HUES6 (cell line): Measurements from ENCODE around the gene KDM6B.

Source experiments
- H3K27ac ChIP-seq: 2 replicates; pipeline ENCODE4 v1.7.0; 2013; ENCODE audit warnings: low read depth, mild to moderate bottlenecking, low read length, inconsistent platforms
- H3K27me3 ChIP-seq: 2 replicates; pipeline ENCODE4 v1.6.1; 2013; ENCODE audit warnings: low read length; ENCODE audit not compliant: control insufficient read depth, insufficient read depth
- H3K36me3 ChIP-seq: 2 replicates; pipeline ENCODE4 v1.6.1; 2013; ENCODE audit warnings: low read length; ENCODE audit not compliant: control insufficient read depth, insufficient read depth
- H3K4me1 ChIP-seq: 2 replicates; pipeline ENCODE4 v1.6.1; 2013; ENCODE audit warnings: low read length; ENCODE audit not compliant: control insufficient read depth, insufficient read depth
- H3K4me3 ChIP-seq: 2 replicates; pipeline ENCODE4 v1.5.1; 2013; ENCODE audit warnings: low read depth, low read length
- H3K9ac ChIP-seq: one replicate; pipeline ENCODE4 v1.6.1; 2013; ENCODE audit warnings: mild to moderate bottlenecking, low read length
- H3K9me3 ChIP-seq: 2 replicates; pipeline ENCODE4 v1.6.1; 2013; ENCODE audit warnings: low read depth, low read length; ENCODE audit not compliant: control insufficient read depth, insufficient read depth

The KDM6B gene

DNA sequence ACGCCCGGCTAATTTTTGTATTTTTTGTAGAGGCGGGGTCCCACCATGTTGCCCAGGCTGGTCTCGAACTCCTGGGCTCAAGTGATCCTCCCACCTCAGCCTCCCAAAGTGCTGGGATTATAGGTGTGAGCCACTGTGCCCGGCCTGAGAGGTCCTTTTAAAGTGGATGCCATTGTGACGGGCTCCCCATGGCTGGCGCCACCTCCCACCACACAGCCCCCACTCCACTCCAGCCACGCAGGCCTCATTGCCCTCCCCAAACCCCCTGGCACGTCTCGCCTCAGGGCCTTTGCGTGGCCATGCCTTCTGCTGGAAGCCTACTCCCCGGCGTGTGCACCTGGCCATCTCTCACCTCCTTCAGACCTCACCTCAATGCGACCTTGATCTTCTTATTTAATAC, 11.9 kb upstream of the KDM6B start:
- Histone ChIP-seq H3K4me3 (no peak overlapping the region), H3K9ac (no peak overlapping the region), H3K27me3 (peaks cover 39% of the 10 kb centered on the region), H3K9me3 (no peaks in the 10 kb centered on the region), H3K4me1 (peaks cover 8% of the 10 kb centered on the region; the same call in 1 of the 2 replicates), H3K27ac (no peak overlapping the region), H3K36me3 (no peaks in the 10 kb centered on the region)

DNA sequence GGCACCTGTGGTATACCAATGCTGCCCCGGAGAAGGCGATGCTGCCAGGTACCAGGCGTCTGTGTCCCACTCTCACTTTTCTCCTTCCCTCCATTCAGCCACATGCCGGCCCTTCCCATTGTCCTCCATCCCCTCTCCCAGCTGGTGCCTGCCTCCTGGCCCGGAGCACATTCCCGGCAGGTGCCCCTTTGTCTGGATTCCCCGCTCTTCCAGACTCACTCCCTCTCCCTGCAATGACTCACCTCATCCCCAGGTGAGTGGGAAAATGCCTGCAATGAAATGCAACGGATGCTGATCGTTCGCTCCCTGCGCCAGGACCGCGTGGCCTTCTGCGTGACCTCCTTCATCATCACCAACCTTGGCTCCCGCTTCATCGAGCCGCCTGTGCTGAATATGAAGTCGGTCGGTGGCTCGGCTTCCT, 10.4 kb upstream of the KDM6B start:
- Histone ChIP-seq H3K4me1 (peaks cover 8% of the 10 kb centered on the region; the same call in 1 of the 2 replicates), H3K27ac (no peak overlapping the region), H3K36me3 (no peaks in the 10 kb centered on the region), H3K9me3 (no peaks in the 10 kb centered on the region), H3K27me3 (peaks cover 41% of the 10 kb centered on the region), H3K4me3 (peak overlapping the region; percentile 5; the same call in 1 of the 2 replicates), H3K9ac (peak overlapping the region; percentile 27)

DNA sequence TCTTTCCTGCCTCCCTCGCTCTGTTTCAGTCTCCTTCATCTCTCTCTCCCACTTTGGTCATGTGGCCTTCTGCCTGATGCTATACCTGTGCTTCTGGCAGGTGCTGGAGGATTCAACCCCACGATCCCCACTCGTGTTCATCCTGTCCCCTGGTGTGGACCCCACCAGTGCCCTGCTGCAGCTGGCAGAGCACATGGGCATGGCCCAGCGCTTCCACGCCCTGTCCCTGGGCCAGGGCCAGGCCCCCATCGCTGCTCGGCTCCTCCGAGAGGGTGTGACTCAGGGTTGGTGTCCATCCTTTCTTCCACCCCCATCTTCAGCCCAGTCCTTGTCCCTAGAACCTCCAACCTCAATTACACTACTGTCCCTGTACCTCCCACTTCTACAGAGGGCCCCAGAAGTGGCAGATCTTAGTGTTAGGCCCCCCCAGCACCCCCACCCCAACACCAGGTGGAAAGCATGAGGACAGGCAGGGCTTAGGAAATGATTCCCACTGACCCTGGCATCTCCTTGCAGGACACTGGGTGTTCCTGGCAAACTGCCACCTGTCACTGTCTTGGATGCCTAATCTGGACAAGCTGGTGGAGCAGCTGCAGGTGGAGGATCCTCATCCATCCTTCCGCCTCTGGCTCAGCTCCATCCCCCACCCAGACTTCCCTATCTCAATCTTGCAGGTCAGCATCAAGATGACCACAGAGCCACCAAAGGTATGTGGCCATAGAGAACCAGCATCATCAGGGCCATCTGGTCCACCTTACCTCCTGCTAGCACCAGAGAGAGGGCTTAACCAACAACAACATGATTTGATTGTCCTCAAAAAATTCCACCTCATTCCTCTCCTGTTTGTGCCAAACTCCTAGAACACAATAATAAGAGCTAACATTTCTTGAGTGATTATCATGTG, 9.7 kb upstream of the KDM6B start:
- peaks cover 8% of the 10 kb centered on the region; the same call in 1 of the 2 replicates for H3K4me1 ChIP-seq
- H3K4me3 ChIP-seq = peak overlapping the region; percentile 5; the same call in 1 of the 2 replicates
- no peak overlapping the region for H3K27ac ChIP-seq
- H3K27me3 ChIP-seq = peaks cover 35% of the 10 kb centered on the region
- H3K9ac ChIP-seq = peak overlapping the region; percentile 27
- no peaks in the 10 kb centered on the region for H3K9me3 ChIP-seq
- H3K36me3 ChIP-seq = no peaks in the 10 kb centered on the region

DNA sequence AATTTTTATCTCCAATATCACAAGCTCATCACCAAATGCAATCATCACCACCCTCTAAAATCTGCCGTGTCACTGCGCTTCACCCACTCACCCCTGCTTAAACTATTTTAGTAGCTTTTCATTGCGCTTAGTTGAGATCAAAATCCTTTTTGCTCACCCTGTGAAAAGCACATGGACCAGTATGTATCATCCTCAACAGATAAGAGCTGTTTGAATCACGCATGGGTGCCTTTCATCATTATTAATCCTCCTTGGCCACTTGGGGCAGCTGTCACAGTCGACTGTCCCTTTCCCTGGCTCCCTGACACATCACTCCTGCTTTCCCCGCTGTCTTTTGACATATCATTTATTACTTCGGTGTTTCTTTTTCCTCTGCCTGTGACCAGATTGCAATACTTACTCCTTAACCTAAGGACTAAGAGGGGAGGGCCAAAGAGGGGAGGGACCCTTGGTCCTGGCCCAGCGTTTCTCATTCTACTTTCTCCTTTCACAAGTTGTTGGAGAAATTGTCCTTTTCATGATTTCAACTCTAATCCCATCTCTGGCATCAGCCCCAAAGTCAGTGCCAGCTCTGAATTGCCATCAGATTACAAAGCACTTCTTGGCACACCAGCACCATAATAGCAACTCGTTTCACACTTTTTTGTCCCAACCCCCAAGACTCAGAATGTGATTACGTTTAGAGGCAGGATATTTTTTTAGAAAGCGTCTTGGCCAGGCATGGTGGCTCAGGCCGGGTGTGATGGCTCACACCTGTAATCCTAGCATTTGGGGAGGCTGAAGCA, 8.6 kb upstream of the KDM6B start:
- Histone ChIP-seq H3K4me3 (no peak overlapping the region), H3K9ac (no peak overlapping the region), H3K9me3 (no peaks in the 10 kb centered on the region), H3K27ac (no peak overlapping the region), H3K27me3 (peaks cover 36% of the 10 kb centered on the region), H3K4me1 (peaks cover 8% of the 10 kb centered on the region; the same call in 1 of the 2 replicates), H3K36me3 (no peaks in the 10 kb centered on the region)

DNA sequence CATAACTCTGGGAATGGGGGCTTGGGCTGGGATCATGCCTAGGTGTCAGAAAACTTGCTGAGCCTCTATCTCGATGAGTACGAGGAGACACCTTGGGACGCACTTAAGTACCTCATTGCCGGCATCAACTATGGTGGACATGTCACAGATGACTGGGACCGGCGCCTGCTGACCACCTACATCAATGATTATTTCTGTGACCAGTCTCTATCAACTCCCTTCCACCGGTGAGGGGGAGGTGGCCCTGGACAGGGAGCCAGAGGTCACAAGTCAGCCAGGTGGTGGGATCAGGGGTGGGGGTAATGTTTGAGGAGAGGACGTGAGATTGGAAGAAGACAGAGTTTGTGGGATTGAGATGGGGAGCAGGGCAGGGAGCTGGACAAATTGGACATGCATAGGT, 3.4 kb upstream of the KDM6B start:
- Histone ChIP-seq H3K4me3 (no peak overlapping the region), H3K27ac (no peak overlapping the region), H3K9ac (no peak overlapping the region), H3K4me1 (peaks cover 8% of the 10 kb centered on the region), H3K36me3 (no peaks in the 10 kb centered on the region), H3K9me3 (no peaks in the 10 kb centered on the region), H3K27me3 (peaks cover 44% of the 10 kb centered on the region)

DNA sequence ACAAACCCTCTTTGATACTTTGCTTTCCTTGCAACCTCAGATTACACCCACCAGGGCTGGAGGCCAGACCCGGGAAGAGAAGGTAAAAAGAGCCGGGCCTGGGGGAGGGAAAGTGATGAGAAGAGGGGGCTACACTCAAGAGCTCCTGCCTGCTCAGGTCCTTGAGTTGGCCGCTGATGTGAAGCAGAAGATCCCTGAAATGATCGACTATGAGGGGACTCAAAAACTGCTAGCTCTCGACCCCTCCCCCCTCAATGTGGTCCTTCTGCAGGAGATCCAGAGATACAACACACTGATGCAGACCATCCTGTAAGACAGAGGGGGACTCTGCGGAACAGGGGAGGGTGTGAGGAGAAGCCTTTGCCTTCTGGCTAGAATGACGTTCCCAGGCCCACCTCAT, 2.8 kb upstream of the KDM6B start:
- Histone ChIP-seq H3K27ac (no peak overlapping the region), H3K27me3 (peaks cover 43% of the 10 kb centered on the region), H3K36me3 (no peaks in the 10 kb centered on the region)

DNA sequence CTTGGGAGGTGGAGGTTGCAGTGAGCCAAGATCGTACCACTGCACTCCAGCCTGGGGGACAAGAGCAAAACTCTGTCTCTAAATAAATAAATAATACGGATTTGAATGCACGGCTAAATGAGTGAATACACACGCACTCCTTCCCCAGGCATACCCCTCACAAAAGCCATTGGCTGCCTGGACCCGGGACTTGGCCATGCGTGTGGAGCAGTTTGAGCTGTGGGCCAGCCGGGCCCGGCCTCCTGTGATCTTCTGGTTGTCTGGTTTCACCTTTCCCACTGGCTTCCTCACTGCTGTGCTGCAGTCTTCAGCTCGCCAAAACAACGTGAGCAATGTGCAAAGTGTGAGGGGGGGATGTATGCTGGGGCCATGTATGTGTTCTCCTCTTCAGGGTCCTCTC, 1.6 kb upstream of the KDM6B start:
- H3K9me3 ChIP-seq = no peaks in the 10 kb centered on the region
- H3K4me3 ChIP-seq = no peak overlapping the region
- peaks cover 39% of the 10 kb centered on the region for H3K27me3 ChIP-seq
- H3K9ac ChIP-seq = no peak overlapping the region
- no peaks in the 10 kb centered on the region for H3K36me3 ChIP-seq
- no peak overlapping the region for H3K27ac ChIP-seq
- peaks cover 11% of the 10 kb centered on the region for H3K4me1 ChIP-seq

More for the DNA sequence above, 2.8 kb upstream of the KDM6B start:
- Histone ChIP-seq H3K9me3 (no peaks in the 10 kb centered on the region), H3K9ac (no peak overlapping the region), H3K4me3 (no peak overlapping the region), H3K4me1 (peaks cover 8% of the 10 kb centered on the region)

DNA sequence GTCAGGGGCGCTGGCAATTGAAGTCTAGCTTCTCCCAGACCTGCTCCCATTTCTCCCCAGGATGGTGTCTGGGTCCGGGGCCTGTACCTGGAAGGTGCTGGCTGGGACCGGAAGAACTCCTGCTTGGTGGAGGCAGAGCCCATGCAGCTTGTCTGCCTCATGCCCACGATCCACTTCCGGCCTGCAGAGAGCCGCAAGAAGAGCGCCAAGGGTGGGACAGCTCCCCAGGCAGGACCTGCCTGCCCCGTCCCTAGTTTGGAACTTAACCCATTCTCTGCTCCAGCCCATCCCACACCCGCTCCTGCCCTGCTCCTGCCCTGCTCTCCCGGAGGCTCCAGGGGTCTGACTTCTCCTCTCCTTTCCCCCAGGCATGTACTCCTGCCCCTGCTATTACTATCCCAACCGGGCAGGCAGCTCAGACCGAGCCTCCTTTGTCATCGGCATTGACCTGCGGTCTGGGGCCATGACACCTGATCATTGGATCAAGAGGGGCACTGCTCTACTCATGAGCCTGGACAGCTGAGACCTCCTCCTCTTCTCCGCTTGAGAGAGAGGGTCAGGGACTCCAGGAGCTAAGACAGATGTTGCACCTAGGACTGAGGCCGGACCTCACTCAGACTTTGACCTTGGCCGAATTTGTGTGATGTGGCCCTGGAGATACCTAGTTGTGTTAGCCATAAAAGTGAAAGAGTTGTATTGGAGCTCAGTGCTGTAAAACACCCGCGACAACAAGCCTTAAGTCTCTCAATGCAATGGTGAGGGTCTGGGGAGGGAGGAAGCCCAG, 814 bp upstream of the KDM6B start:
- H3K9ac ChIP-seq = no peak overlapping the region
- H3K36me3 ChIP-seq = no peaks in the 10 kb centered on the region
- peaks cover 15% of the 10 kb centered on the region for H3K4me1 ChIP-seq
- H3K27me3 ChIP-seq = peaks cover 37% of the 10 kb centered on the region
- no peak overlapping the region for H3K27ac ChIP-seq
- no peaks in the 10 kb centered on the region for H3K9me3 ChIP-seq
- peak overlapping the region; percentile 69 for H3K4me3 ChIP-seq

DNA sequence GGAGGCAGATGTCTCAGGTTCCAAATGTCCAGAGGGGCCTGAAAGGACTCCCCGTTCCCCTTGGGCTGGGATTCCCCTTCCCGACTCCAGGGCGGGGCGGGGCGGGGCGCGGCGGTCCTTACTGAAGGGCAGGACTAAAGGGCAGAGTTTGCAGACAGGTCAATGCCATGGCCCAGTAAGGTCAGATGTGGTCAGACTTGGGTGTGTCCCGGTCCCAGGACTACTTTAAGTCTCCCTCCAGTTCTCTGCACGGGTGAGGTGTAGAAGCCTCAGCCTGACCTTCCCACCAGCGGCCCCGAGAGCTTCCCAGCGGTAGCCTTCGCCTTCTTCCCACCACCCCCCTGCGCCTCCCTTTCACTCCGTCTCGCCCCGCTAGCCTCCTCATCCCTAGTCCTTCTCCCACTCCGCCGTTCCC, 532 bp downstream of the KDM6B start:
- peak overlapping the region; percentile 69 for H3K9ac ChIP-seq
- H3K27ac ChIP-seq = no peak overlapping the region
- H3K4me3 ChIP-seq = peak overlapping the region; percentile 69
- no peaks in the 10 kb centered on the region for H3K9me3 ChIP-seq
- peaks cover 48% of the 10 kb centered on the region for H3K27me3 ChIP-seq
- no peaks in the 10 kb centered on the region for H3K36me3 ChIP-seq
- peaks cover 26% of the 10 kb centered on the region for H3K4me1 ChIP-seq

DNA sequence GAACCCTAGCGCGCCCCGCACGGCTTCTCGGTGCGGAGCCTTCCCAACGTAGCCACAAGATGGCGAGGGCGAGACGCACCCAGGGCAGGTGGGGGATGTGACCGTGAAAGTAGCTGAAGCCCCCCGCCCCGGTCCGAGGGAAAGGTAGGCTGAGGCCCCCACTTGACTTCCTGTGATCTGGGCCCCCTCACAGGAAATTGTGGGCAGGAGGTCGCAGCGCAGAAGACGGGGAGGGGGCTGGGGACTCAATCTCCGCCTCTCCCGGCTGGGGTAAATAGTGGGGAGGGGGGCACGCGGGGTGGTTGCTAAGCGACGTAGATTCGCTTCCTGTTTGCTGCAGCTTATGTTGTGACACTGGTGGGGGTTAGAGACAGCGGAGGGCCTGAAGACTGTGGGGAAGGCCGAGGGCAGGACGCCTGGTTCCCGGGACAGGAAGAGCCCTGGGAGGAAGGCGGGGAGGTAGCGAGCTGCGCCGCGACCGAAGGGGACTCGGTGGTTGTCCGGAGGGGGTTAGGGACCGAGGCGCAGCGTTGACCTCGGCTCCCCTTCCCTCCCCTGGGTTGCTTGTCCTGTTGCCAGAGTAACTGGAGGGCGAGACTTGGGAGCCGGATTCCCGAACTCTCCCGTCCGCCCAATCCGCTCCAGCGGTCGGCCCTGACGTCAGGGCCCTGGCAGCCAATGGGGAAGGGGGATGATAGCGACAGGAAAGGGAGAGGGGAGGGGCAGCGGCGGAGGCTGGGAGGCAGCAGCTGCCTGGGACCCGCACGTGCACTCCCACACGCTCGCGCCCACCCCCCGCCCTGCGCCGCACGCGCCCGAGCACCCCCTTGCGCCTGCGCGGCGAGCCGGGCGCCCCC, 1.2 kb downstream of the KDM6B start:
- Histone ChIP-seq H3K9me3 (no peaks in the 10 kb centered on the region), H3K4me3 (peak overlapping the region; percentile 69), H3K36me3 (no peaks in the 10 kb centered on the region), H3K4me1 (peaks cover 26% of the 10 kb centered on the region), H3K9ac (peak overlapping the region; percentile 69), H3K27ac (peak overlapping the region; percentile 77; the same call in 1 of the 2 replicates), H3K27me3 (peaks cover 51% of the 10 kb centered on the region)
